Small intestine (tissue), 7 donors: Measurements from ENCODE around the gene LSM7. TPM values are rescaled to one million over a fixed set of nuclear protein-coding genes. Genes with fewer than 3 reads are reported as not detected.
A peak's percentile ranks its signal among the peaks of the same experiment; 100 is the strongest.

Experiments used
- DNase-seq, 2 donors: peaks; one replicate each; pipeline versions ENCODE4 v3.0.0 to v3.0.0-alpha.2; 2013
- FAIRE-seq: peaks from 2 replicates; lab custom pipeline; 2012; peaks lifted over from hg19 to GRCh38; lab: Jason Lieb, UNC
- H3K27ac ChIP-seq, 3 donors: one replicate each; pipeline ENCODE4 v1.5.1; 2013; ENCODE audit warnings: low read length in 2 of 3, mild to moderate bottlenecking in 2 of 3, control low read depth in 1 of 3, inconsistent platforms in 1 of 3, low read depth in 1 of 3, moderate library complexity in 1 of 3
- H3K27me3 ChIP-seq, 3 donors: one replicate each; pipeline ENCODE4 v1.6.1; 2013; ENCODE audit warnings: low read length in 3 of 3, inconsistent platforms in 1 of 3; ENCODE audit not compliant: control insufficient read depth in 3 of 3, insufficient read depth in 3 of 3
- H3K36me3 ChIP-seq, 3 donors: one replicate each; pipeline ENCODE4 v1.6.1; 2013; ENCODE audit warnings: low read length in 3 of 3, inconsistent platforms in 1 of 3, low read depth in 1 of 3, mild to moderate bottlenecking in 1 of 3, moderate library complexity in 1 of 3; ENCODE audit not compliant: control insufficient read depth in 3 of 3, insufficient read depth in 2 of 3
- H3K4me1 ChIP-seq, 3 donors: one replicate each; pipeline ENCODE4 v1.6.1; 2013; ENCODE audit warnings: low read length in 2 of 3, inconsistent platforms in 1 of 3, low read depth in 1 of 3, mild to moderate bottlenecking in 1 of 3, moderate library complexity in 1 of 3; ENCODE audit not compliant: control insufficient read depth in 3 of 3, insufficient read depth in 2 of 3
- H3K4me3 ChIP-seq, 3 donors: one replicate each; pipeline ENCODE4 v1.5.1; 2013; ENCODE audit warnings: low read length in 3 of 3, control low read depth in 1 of 3, inconsistent platforms in 1 of 3, low read depth in 1 of 3, mild to moderate bottlenecking in 1 of 3, moderate library complexity in 1 of 3
- H3K9me3 ChIP-seq, 2 donors: one replicate each; pipeline ENCODE4 v1.6.1; 2013; ENCODE audit warnings: low read depth in 1 of 2, low read length in 1 of 2; ENCODE audit not compliant: control insufficient read depth in 2 of 2, insufficient read depth in 1 of 2
- WGBS, 3 donors: extraction: QIAGEN DNeasy Blood & Tissue Kit; methylation state at CpG; one replicate each; pipeline ENCODE4 v1.1.7; 2013; 5-methylcytosine and 5-hydroxymethylcytosine counted together
- polyA plus RNA-seq, 4 donors: library from polyadenylated mRNA; stranded (reverse) in 3 of 4; unstranded in 1 of 4; fragments of 200-250 nt in 3 of 4; fragments of 120-200 nt in 1 of 4; gene quantifications; one replicate each; pipeline versions ENCODE4 v1.2.1 to v1.2.3, GENCODE V29; 2013
- donor health status: healthy with polysubstance abuse.
- donor health status: control.
- donor health status: control.
- donor health status: Bipolar disorder and iron deficiency.
- donor health status: healthy.

Gene LSM7
- polyA plus RNA-seq, 4 donors: 145 to 471 (median 283) TPM

GRCh38 chr19:2302319-2303210 lies 25.8 kb downstream of the LSM7 start:
- no peak for FAIRE-seq
- peak in 1 of 2 donors; percentile 70 for DNase-seq
- Histone ChIP-seq H3K27ac (no peak overlapping the region), H3K4me1 (peaks cover 0 to 27% (median 0%) of the 10 kb centered on the region in 3 donors), H3K9me3 (no peaks in the 10 kb centered on the region), H3K36me3 (no peaks in the 10 kb centered on the region), H3K4me3 (no peak overlapping the region), H3K27me3 (peaks cover 0 to 40% (median 11%) of the 10 kb centered on the region in 3 donors)
- WGBS, 3 donors: 19 to 44% (median 35%) methylated on average over 58 to 62 of the region's 62 CpGs

GRCh38 chr19:2300533-2300932 lies 27.9 kb downstream of the LSM7 start:
- Histone ChIP-seq H3K4me1 (peaks cover 0 to 23% (median 0%) of the 10 kb centered on the region in 3 donors), H3K9me3 (no peaks in the 10 kb centered on the region), H3K27me3 (peaks cover 0 to 33% (median 4%) of the 10 kb centered on the region in 3 donors), H3K4me3 (no peak overlapping the region), H3K36me3 (no peaks in the 10 kb centered on the region), H3K27ac (no peak overlapping the region)
- DNase-seq: no peak
- 48 to 74% (median 68%) methylated on average over 17 of the region's 17 CpGs for WGBS, 3 donors
- no peak for FAIRE-seq

GRCh38 chr19:2296141-2296540 lies 32.2 kb downstream of the LSM7 start:
- no peak for DNase-seq
- no peak for FAIRE-seq
- no peak overlapping the region for H3K4me3 ChIP-seq
- WGBS, 3 donors: 43 to 80% (median 65%) methylated on average over 16 of the region's 16 CpGs
- no peaks in the 10 kb centered on the region for H3K9me3 ChIP-seq
- no peak overlapping the region for H3K27ac ChIP-seq
- no peaks in the 10 kb centered on the region for H3K36me3 ChIP-seq
- peaks cover 11 to 50% (median 12%) of the 10 kb centered on the region in 3 donors for H3K27me3 ChIP-seq
- H3K4me1 ChIP-seq: no peaks in the 10 kb centered on the region

DNA sequence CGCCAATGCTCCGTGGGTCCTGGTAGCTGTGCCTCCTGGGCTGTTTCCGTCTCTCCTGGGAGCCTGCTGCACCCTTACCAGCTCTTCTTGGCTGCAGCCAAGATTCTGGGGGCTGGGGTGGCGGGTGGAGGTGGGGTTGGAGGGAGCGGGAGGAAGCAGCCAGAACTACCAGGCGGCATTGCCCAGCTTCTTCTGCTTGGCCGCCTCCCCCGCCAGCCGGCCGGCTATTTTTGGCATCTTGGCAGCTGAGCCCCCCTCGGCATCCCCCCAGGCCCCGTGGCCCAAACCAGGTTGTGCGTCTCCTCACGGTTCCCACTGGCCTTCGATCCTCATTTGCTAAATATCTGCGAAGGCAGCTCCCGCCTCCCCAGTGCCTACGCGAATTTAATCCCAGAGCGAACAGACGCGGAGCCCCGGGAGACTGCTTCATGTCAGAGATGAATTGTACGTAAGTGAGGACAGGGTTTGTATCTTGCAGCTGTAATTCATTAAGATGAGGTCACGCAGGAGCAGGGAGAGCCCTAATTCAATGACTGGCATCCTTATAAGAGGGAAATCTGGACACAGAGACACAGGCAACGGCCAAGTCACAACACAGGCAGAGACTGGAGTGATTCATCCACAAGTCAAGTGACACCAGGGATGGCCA lies 33.6 kb downstream of the LSM7 start:
- Histone ChIP-seq H3K27ac (no peak overlapping the region), H3K36me3 (no peaks in the 10 kb centered on the region), H3K4me1 (peaks cover 0 to 3% (median 0%) of the 10 kb centered on the region in 3 donors), H3K4me3 (no peak overlapping the region), H3K27me3 (peaks cover 17 to 59% (median 17%) of the 10 kb centered on the region in 3 donors), H3K9me3 (no peaks in the 10 kb centered on the region)
- 12 to 36% (median 34%) methylated on average over 23 to 26 of the region's 26 CpGs for WGBS, 3 donors
- DNase-seq (no peak), FAIRE-seq (no peak)

GRCh38 chr19:2291185-2291751 lies 37.1 kb downstream of the LSM7 start:
- DNase-seq (peak in 1 of 2 donors; percentile 46), FAIRE-seq (no peak)
- H3K27me3 ChIP-seq: peaks cover 17 to 91% (median 26%) of the 10 kb centered on the region in 3 donors
- WGBS, 3 donors: 13 to 22% (median 20%) methylated on average over 58 to 67 of the region's 67 CpGs
- H3K4me1 ChIP-seq: peaks cover 0 to 3% (median 0%) of the 10 kb centered on the region in 3 donors
- H3K27ac ChIP-seq: no peak overlapping the region
- H3K4me3 ChIP-seq: peak overlapping the region in 2 of 3 donors; percentile 40 to 55
- H3K9me3 ChIP-seq: no peaks in the 10 kb centered on the region
- no peaks in the 10 kb centered on the region for H3K36me3 ChIP-seq

- DNase-seq: peak in 1 of 2 donors; percentile 44
- no peak for FAIRE-seq
- peak overlapping the region in 1 of 3 donors; percentile 63 for H3K27ac ChIP-seq
- H3K36me3 ChIP-seq: no peaks in the 10 kb centered on the region
- H3K9me3 ChIP-seq: no peaks in the 10 kb centered on the region
- WGBS, 3 donors: 2 to 3% (median 3%) methylated on average over 57 to 82 of the region's 82 CpGs
- H3K4me3 ChIP-seq: peak overlapping the region in 2 of 3 donors; percentile 40 to 55
- peaks cover 13 to 91% (median 26%) of the 10 kb centered on the region in 3 donors for H3K27me3 ChIP-seq
- H3K4me1 ChIP-seq: peaks cover 0 to 3% (median 0%) of the 10 kb centered on the region in 3 donors
These were observed 37.8 kb downstream of the LSM7 start for GRCh38 chr19:2290441-2291184.

GRCh38 chr19:2289714-2290435 lies 38.5 kb downstream of the LSM7 start:
- peak overlapping the region in 1 of 3 donors; percentile 63 for H3K27ac ChIP-seq
- peak overlapping the region in 2 of 3 donors; percentile 40 to 55 for H3K4me3 ChIP-seq
- no peaks in the 10 kb centered on the region for H3K9me3 ChIP-seq
- no peaks in the 10 kb centered on the region for H3K36me3 ChIP-seq
- no peak for FAIRE-seq
- WGBS, 3 donors: 1% methylated on average over 51 to 74 of the region's 74 CpGs
- peak in 1 of 2 donors; percentile 41 for DNase-seq
- peaks cover 0 to 3% (median 0%) of the 10 kb centered on the region in 3 donors for H3K4me1 ChIP-seq
- H3K27me3 ChIP-seq: peaks cover 13 to 87% (median 26%) of the 10 kb centered on the region in 3 donors
